ENCODE data around the gene HECW1.

Gene HECW1

DNA sequence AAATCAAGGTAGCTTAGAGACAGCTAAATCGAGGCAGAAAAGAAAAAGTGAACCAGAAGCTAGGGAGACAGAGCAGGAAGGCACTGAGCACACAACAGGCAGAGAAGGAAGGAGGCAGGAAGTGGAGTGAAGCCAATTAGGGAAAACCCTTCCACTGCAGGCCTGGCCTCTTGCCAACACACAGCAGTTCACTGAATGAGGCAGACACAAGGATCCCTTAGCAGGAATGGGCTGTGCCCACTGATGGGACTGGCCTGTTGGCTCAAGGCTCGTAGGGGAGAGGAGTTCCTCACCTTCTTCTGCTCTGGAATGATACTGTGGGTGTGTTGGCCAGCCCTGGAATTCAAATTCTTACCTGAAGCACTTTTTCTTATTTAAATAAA lies 250.2 kb downstream of the HECW1 start:
- no peaks in the 10 kb centered on the region for H3K27me3 ChIP-seq (ENCODE audit: control insufficient read depth, insufficient read depth, low read length)
- no peak overlapping the region for H3K4me3 ChIP-seq (ENCODE audit: low read depth, low read length)
- no peaks in the 10 kb centered on the region for H3K9me3 ChIP-seq (ENCODE audit: control insufficient read depth, insufficient read depth, low read length)
- H3K4me1 ChIP-seq (ENCODE audit: control insufficient read depth, insufficient read depth, low read length), result no peaks in the 10 kb centered on the region
- H3K27ac ChIP-seq (ENCODE audit: low read depth, low read length), result no peak overlapping the region
- no peak overlapping the region for H3K9ac ChIP-seq (ENCODE audit: low read depth, low read length)
- H3K36me3 ChIP-seq (ENCODE audit: control insufficient read depth, insufficient read depth, low read length), result no peaks in the 10 kb centered on the region

GRCh38 chr7:43363035-43363791 lies 250.8 kb downstream of the HECW1 start:
- Histone ChIP-seq H3K27me3 (ENCODE audit: control insufficient read depth, insufficient read depth, low read length) (no peaks in the 10 kb centered on the region), H3K9ac (ENCODE audit: low read depth, low read length) (no peak overlapping the region), H3K9me3 (ENCODE audit: control insufficient read depth, insufficient read depth, low read length) (no peaks in the 10 kb centered on the region), H3K36me3 (ENCODE audit: control insufficient read depth, insufficient read depth, low read length) (no peaks in the 10 kb centered on the region), H3K4me3 (ENCODE audit: low read depth, low read length) (no peak overlapping the region), H3K4me1 (ENCODE audit: control insufficient read depth, insufficient read depth, low read length) (no peaks in the 10 kb centered on the region), H3K27ac (ENCODE audit: low read depth, low read length) (no peak overlapping the region)

GRCh38 chr7:43364391-43364790 lies 251.9 kb downstream of the HECW1 start:
- Histone ChIP-seq H3K9me3 (ENCODE audit: control insufficient read depth, insufficient read depth, low read length) (no peaks in the 10 kb centered on the region), H3K4me3 (ENCODE audit: low read depth, low read length) (no peak overlapping the region), H3K9ac (ENCODE audit: low read depth, low read length) (no peak overlapping the region), H3K27me3 (ENCODE audit: control insufficient read depth, insufficient read depth, low read length) (no peaks in the 10 kb centered on the region), H3K36me3 (ENCODE audit: control insufficient read depth, insufficient read depth, low read length) (no peaks in the 10 kb centered on the region), H3K4me1 (ENCODE audit: control insufficient read depth, insufficient read depth, low read length) (no peaks in the 10 kb centered on the region), H3K27ac (ENCODE audit: low read depth, low read length) (no peak overlapping the region)

GRCh38 chr7:43372676-43373355 lies 260.4 kb downstream of the HECW1 start:
- Histone ChIP-seq H3K4me3 (ENCODE audit: low read depth, low read length) (no peak overlapping the region), H3K4me1 (ENCODE audit: control insufficient read depth, insufficient read depth, low read length) (no peaks in the 10 kb centered on the region), H3K27ac (ENCODE audit: low read depth, low read length) (no peak overlapping the region), H3K9ac (ENCODE audit: low read depth, low read length) (no peak overlapping the region), H3K27me3 (ENCODE audit: control insufficient read depth, insufficient read depth, low read length) (no peaks in the 10 kb centered on the region), H3K36me3 (ENCODE audit: control insufficient read depth, insufficient read depth, low read length) (no peaks in the 10 kb centered on the region), H3K9me3 (ENCODE audit: control insufficient read depth, insufficient read depth, low read length) (no peaks in the 10 kb centered on the region)

DNA sequence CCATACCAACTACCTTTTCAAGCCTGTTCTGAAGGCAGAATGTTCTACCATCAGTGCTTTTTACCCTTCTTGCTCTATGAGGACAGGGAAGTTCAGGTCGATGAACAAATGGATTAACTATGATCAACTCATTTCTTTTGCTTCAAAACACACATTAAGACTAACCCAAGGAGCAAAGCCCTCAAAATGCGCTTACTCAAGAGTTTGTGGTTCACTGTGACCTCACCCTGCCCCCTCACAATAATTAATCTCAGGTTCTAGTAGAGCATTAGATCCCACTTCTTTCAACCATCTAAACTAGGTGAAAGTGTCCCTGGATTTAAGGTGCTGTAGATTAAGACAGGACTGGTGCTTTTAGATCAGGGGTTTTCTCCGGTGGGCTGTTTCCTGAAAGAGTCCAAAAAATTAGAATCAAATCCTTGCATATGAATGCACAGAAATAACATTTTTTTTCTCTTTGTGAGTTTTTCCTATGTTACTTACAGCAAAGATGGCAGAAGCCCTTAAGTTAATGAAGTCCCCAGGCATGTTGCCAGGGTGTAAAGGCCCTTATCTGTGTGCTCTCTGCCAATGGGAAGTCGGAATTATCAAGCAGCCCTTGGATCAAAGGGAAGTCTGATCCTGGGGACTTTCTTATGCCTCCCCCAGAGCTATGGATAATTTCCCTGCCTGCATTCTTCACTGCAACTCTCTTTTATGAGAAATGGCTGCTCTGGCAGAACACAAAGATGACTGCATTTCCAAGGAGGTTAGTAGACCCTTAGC lies 264.9 kb downstream of the HECW1 start:
- no peaks in the 10 kb centered on the region for H3K9me3 ChIP-seq (ENCODE audit: control insufficient read depth, insufficient read depth, low read length)
- H3K36me3 ChIP-seq (ENCODE audit: control insufficient read depth, insufficient read depth, low read length), result no peaks in the 10 kb centered on the region
- no peak overlapping the region for H3K4me3 ChIP-seq (ENCODE audit: low read depth, low read length)
- H3K27me3 ChIP-seq (ENCODE audit: control insufficient read depth, insufficient read depth, low read length), result no peaks in the 10 kb centered on the region
- no peak overlapping the region for H3K27ac ChIP-seq (ENCODE audit: low read depth, low read length)
- H3K9ac ChIP-seq (ENCODE audit: low read depth, low read length), result no peak overlapping the region
- no peaks in the 10 kb centered on the region for H3K4me1 ChIP-seq (ENCODE audit: control insufficient read depth, insufficient read depth, low read length)

DNA sequence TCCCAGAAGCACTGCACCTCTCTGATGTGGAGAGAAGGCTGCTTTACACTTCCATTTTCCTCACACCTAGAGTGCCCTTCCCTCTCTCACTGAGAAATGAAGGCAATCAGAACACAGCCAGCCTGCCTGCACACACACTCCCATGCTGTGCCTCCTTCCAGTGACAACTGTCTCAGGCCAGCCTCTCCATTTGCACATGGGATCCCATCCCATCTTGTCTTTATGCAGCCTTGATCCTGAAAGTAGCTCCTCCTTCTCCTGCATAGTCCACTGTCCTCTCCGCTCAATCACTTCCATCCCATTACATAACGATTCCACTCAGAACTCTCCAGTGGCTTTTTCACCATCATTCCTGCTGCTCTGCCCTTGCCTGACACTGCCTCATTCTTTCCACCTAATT lies 266.8 kb downstream of the HECW1 start:
- no peak overlapping the region for H3K27ac ChIP-seq (ENCODE audit: low read depth, low read length)
- no peaks in the 10 kb centered on the region for H3K9me3 ChIP-seq (ENCODE audit: control insufficient read depth, insufficient read depth, low read length)
- H3K9ac ChIP-seq (ENCODE audit: low read depth, low read length), result no peak overlapping the region
- no peaks in the 10 kb centered on the region for H3K36me3 ChIP-seq (ENCODE audit: control insufficient read depth, insufficient read depth, low read length)
- H3K4me1 ChIP-seq (ENCODE audit: control insufficient read depth, insufficient read depth, low read length), result no peaks in the 10 kb centered on the region
- H3K4me3 ChIP-seq (ENCODE audit: low read depth, low read length), result no peak overlapping the region
- no peaks in the 10 kb centered on the region for H3K27me3 ChIP-seq (ENCODE audit: control insufficient read depth, insufficient read depth, low read length)

DNA sequence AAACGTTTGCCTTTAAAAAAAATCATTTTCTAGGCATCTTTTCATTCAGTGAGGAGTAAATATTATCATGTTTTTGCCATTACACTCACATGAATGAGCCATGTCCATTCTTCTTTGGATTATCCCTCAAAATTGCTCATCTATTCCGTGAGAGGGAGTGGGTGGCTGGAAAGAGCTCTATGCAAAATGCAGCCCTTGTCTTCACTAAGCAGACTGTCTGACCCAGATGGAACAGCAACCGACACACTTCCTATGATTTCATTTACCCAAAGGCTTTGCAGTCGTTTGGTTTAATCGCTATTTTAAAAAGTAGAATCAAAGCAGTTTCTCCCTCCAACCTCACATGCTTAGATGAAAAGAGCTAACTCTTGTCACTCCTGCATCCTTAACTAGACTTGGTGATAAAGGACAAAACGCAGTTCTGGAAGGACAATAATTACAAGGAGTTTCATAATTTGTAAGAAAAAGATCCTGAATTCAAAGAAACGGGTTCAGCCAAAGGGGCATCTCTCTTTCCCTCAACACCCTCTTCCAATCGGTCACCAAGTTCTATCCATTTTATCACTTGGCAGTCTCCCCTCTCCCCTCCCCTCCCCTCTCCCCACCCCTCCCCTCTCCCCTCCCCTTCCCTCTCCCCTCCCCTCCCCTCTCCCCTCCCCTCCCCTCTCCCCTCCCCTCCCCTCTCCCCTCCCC lies 272.3 kb downstream of the HECW1 start:
- Histone ChIP-seq H3K27ac (ENCODE audit: low read depth, low read length) (no peak overlapping the region), H3K4me3 (ENCODE audit: low read depth, low read length) (no peak overlapping the region), H3K9me3 (ENCODE audit: control insufficient read depth, insufficient read depth, low read length) (no peaks in the 10 kb centered on the region), H3K36me3 (ENCODE audit: control insufficient read depth, insufficient read depth, low read length) (no peaks in the 10 kb centered on the region), H3K4me1 (ENCODE audit: control insufficient read depth, insufficient read depth, low read length) (no peaks in the 10 kb centered on the region), H3K27me3 (ENCODE audit: control insufficient read depth, insufficient read depth, low read length) (no peaks in the 10 kb centered on the region), H3K9ac (ENCODE audit: low read depth, low read length) (no peak overlapping the region)

GRCh38 chr7:43385309-43385680 lies 272.8 kb downstream of the HECW1 start:
- H3K9me3 ChIP-seq (ENCODE audit: control insufficient read depth, insufficient read depth, low read length), result no peaks in the 10 kb centered on the region
- no peaks in the 10 kb centered on the region for H3K4me1 ChIP-seq (ENCODE audit: control insufficient read depth, insufficient read depth, low read length)
- no peak overlapping the region for H3K27ac ChIP-seq (ENCODE audit: low read depth, low read length)
- H3K9ac ChIP-seq (ENCODE audit: low read depth, low read length), result no peak overlapping the region
- H3K27me3 ChIP-seq (ENCODE audit: control insufficient read depth, insufficient read depth, low read length), result no peaks in the 10 kb centered on the region
- H3K36me3 ChIP-seq (ENCODE audit: control insufficient read depth, insufficient read depth, low read length), result no peaks in the 10 kb centered on the region
- no peak overlapping the region for H3K4me3 ChIP-seq (ENCODE audit: low read depth, low read length)

- H3K36me3 ChIP-seq (ENCODE audit: control insufficient read depth, insufficient read depth, low read length), result no peaks in the 10 kb centered on the region
- no peaks in the 10 kb centered on the region for H3K4me1 ChIP-seq (ENCODE audit: control insufficient read depth, insufficient read depth, low read length)
- H3K9ac ChIP-seq (ENCODE audit: low read depth, low read length), result no peak overlapping the region
- no peaks in the 10 kb centered on the region for H3K27me3 ChIP-seq (ENCODE audit: control insufficient read depth, insufficient read depth, low read length)
- H3K9me3 ChIP-seq (ENCODE audit: control insufficient read depth, insufficient read depth, low read length), result no peaks in the 10 kb centered on the region
- no peak overlapping the region for H3K4me3 ChIP-seq (ENCODE audit: low read depth, low read length)
- no peak overlapping the region for H3K27ac ChIP-seq (ENCODE audit: low read depth, low read length)
Observed at GRCh38 chr7:43385856-43386255, 273.4 kb downstream of the HECW1 start.

GRCh38 chr7:43387932-43388331 lies 275.5 kb downstream of the HECW1 start:
- no peak overlapping the region for H3K27ac ChIP-seq (ENCODE audit: low read depth, low read length)
- no peaks in the 10 kb centered on the region for H3K27me3 ChIP-seq (ENCODE audit: control insufficient read depth, insufficient read depth, low read length)
- no peaks in the 10 kb centered on the region for H3K9me3 ChIP-seq (ENCODE audit: control insufficient read depth, insufficient read depth, low read length)
- H3K9ac ChIP-seq (ENCODE audit: low read depth, low read length), result no peak overlapping the region
- peaks cover 10% of the 10 kb centered on the region; the same call in 1 of the 2 replicates for H3K4me1 ChIP-seq (ENCODE audit: control insufficient read depth, insufficient read depth, low read length)
- no peak overlapping the region for H3K4me3 ChIP-seq (ENCODE audit: low read depth, low read length)
- no peaks in the 10 kb centered on the region for H3K36me3 ChIP-seq (ENCODE audit: control insufficient read depth, insufficient read depth, low read length)
